ENCODE results near the gene UBE2J2. TPM values are rescaled to one million over a fixed set of nuclear protein-coding genes. Genes with fewer than 3 reads are reported as not detected.

Gene UBE2J2
- total and polyA plus RNA-seq, 2 of the 8 experiments (the other 6 are each of a cell fraction or from before 2014, with no cell fraction given) = 33.6 to 67.9 TPM

- FAIRE-seq = no peak
- peaks cover 7% of the 10 kb centered on the region; the same call in 1 of the 2 replicates for H3K23me2 ChIP-seq (ENCODE audit: low read depth, low read length)
- H2BK20ac ChIP-seq (ENCODE audit: low read length) = no peak overlapping the region
- 93% methylated on average over 8 of the region's 8 CpGs; no CpG with 5 or more reads in 1 of the 2 experiments for WGBS, 2 experiments (ENCODE audit: extremely low coverage in 1 of 2, insufficient coverage in 1 of 2, insufficient read length in 1 of 2, insufficient replicate concordance in 2 of 2, low coverage in 1 of 2, low lambda C conversion rate in 2 of 2, missing lambda C conversion rate in 1 of 2)
- H2BK120ac ChIP-seq (replicated peaks; ENCODE audit: low read depth, low read length) = no peak overlapping the region
- no peak overlapping the region for H3K14ac ChIP-seq (ENCODE audit: insufficient read length)
- no peak for DNase-seq (ENCODE audit: low read depth in 1 of 2, low spot score in 2 of 2)
- no peak overlapping the region for H3K9ac ChIP-seq (replicated peaks in 1 of 4; ENCODE audit: extremely low read depth in 1 of 4, low read depth in 3 of 4, low read length in 3 of 4)
- H3K18ac ChIP-seq (ENCODE audit: extremely low read depth, low read length) = no peak overlapping the region
- H4K91ac ChIP-seq (replicated peaks; ENCODE audit: insufficient read length, low read length) = no peak overlapping the region
- H3K36me3 ChIP-seq (ENCODE audit: control insufficient read depth in 2 of 4, insufficient read depth in 4 of 4, low read length in 3 of 4) = peaks cover 0 to 12% (median 6%) of the 10 kb centered on the region in 4 experiments; a peak in 6 of 8 replicates
- no peak overlapping the region for H2BK12ac ChIP-seq (ENCODE audit: low read depth, low read length)
- H3K4me2 ChIP-seq (ENCODE audit: insufficient read depth in 1 of 2, low read depth in 2 of 2, low read length in 2 of 2) = no peak overlapping the region
- H2BK15ac ChIP-seq (ENCODE audit: low read length) = no peak overlapping the region
- no peak overlapping the region for H2BK5ac ChIP-seq (ENCODE audit: low read depth, low read length)
- POLR2A ChIA-PET (ENCODE audit: partially characterized antibody) = interaction anchor here (1.1 to 3.0 kb wide), 5 partner anchors 9 to 27 kb away, joined by 3 to 20 read pairs (median 6); partner anchors contain the start of gene TAS1R3
- peaks cover 41% of the 10 kb centered on the region for H3K79me1 ChIP-seq (ENCODE audit: low read depth, low read length)
- H3K4me1 ChIP-seq (replicated peaks in 1 of 4; ENCODE audit: control insufficient read depth in 3 of 4, insufficient read depth in 4 of 4, low read length in 3 of 4) = peaks cover 0 to 13% (median 4%) of the 10 kb centered on the region in 4 experiments; a peak in 5 of 7 replicates
- H4K20me1 ChIP-seq (replicated peaks in 1 of 2; ENCODE audit: control insufficient read depth in 1 of 2, insufficient read depth in 2 of 2, low read length in 2 of 2) = peaks cover 25 to 40% of the 10 kb centered on the region in 2 experiments
- H4K5ac ChIP-seq (ENCODE audit: insufficient read length, low read depth, low read length) = no peak overlapping the region
- H2AFZ ChIP-seq (ENCODE audit: low read length) = no peak overlapping the region
- no peaks in the 10 kb centered on the region for H3K9me3 ChIP-seq (ENCODE audit: insufficient read depth in 2 of 2, low read depth in 1 of 2, low read length in 1 of 2)
- no peak overlapping the region for H3K4me3 ChIP-seq (ENCODE audit: extremely low read depth in 1 of 4, insufficient read depth in 2 of 4, low read depth in 3 of 4, low read length in 4 of 4)
- no peak overlapping the region for H2AK5ac ChIP-seq (ENCODE audit: low read depth, low read length)
- H3K79me2 ChIP-seq (ENCODE audit: control insufficient read depth in 1 of 2, insufficient read depth in 2 of 2, low read length in 2 of 2) = peaks cover 12 to 58% of the 10 kb centered on the region in 2 experiments; a peak in 3 of 4 replicates
- CTCF ChIA-PET (ENCODE audit: partially characterized antibody) = interaction anchor here (0.7 to 1.7 kb wide), 2 partner anchors 20 to 22 kb away, joined by 3 to 6 read pairs; no protein-coding TSS in a partner anchor
- no peaks in the 10 kb centered on the region for H3K27me3 ChIP-seq (replicated peaks in 1 of 4; ENCODE audit: control insufficient read depth in 3 of 4, extremely low read depth in 1 of 4, insufficient read depth in 3 of 4, low read length in 3 of 4)
- no peak overlapping the region for H4K8ac ChIP-seq (ENCODE audit: extremely low read depth, insufficient read depth, low read length)
- H3K4ac ChIP-seq (replicated peaks; ENCODE audit: insufficient read length, low read depth, low read length) = no peak overlapping the region
- H3K56ac ChIP-seq (replicated peaks; ENCODE audit: insufficient read length, low read depth, low read length) = no peak overlapping the region
- H3K23ac ChIP-seq (ENCODE audit: insufficient read length) = no peak overlapping the region
- H3K27ac ChIP-seq (ENCODE audit: low read depth, low read length) = no peak overlapping the region
- TF ChIP-seq KDM1A (IDR thresholded peaks at IDR 0.05; ENCODE audit: borderline replicate concordance, low read length) = no peak
- TF ChIP-seq CTCF (IDR thresholded peaks at IDR 0.05; ENCODE audit: control extremely low read depth in 1 of 3, insufficient read depth in 1 of 3, low read depth in 1 of 3, low read length in 3 of 3) = no peak
- TF ChIP-seq HDAC2 (IDR thresholded peaks at IDR 0.05; ENCODE audit: borderline replicate concordance in 1 of 2, low read depth in 2 of 2, low read length in 2 of 2) = no peak
- no peak for TF ChIP-seq TAF1 (IDR thresholded peaks at IDR 0.05; ENCODE audit: low read depth, low read length)
- no peak for TF ChIP-seq RBBP5 (IDR thresholded peaks at IDR 0.05; ENCODE audit: borderline replicate concordance, low read depth, low read length)
- no peak for TF ChIP-seq ATF2 (IDR thresholded peaks at IDR 0.05; ENCODE audit: low read length)
- no peak for TF ChIP-seq GABPA (IDR thresholded peaks at IDR 0.05; ENCODE audit: borderline replicate concordance, insufficient read depth, low read length)
These were observed 47.8 kb upstream of the UBE2J2 start for GRCh38 chr1:1321477-1321876.

Data from H1 (cell line).